ENCODE results near the gene CAVIN2.

- TF ChIP-seq POLR2A (IDR thresholded peaks at IDR 0.05; ENCODE audit: low read length): no peak
- no peak for TF ChIP-seq TP53 (CRISPR knock-in tag; IDR thresholded peaks at IDR 0.05)
- TF ChIP-seq EHF (CRISPR knock-in tag; IDR thresholded peaks at IDR 0.05): no peak
- no peak for TF ChIP-seq CTCF (IDR thresholded peaks at IDR 0.05)
- no peak for TF ChIP-seq RFX5 (IDR thresholded peaks at IDR 0.05)
These were observed 15.4 kb downstream of the CAVIN2 start for GRCh38 chr2:191831410-191831994.
